ENCODE measurements around the gene SOD1. TPM values are rescaled to one million over a fixed set of nuclear protein-coding genes. Genes with fewer than 3 reads are reported as not detected.

SOD1 gene
- total and polyA plus RNA-seq, 2 donors (not counting 3 experiments of a cell fraction or from before 2014, with no cell fraction given) = 198 to 268 TPM

DNA sequence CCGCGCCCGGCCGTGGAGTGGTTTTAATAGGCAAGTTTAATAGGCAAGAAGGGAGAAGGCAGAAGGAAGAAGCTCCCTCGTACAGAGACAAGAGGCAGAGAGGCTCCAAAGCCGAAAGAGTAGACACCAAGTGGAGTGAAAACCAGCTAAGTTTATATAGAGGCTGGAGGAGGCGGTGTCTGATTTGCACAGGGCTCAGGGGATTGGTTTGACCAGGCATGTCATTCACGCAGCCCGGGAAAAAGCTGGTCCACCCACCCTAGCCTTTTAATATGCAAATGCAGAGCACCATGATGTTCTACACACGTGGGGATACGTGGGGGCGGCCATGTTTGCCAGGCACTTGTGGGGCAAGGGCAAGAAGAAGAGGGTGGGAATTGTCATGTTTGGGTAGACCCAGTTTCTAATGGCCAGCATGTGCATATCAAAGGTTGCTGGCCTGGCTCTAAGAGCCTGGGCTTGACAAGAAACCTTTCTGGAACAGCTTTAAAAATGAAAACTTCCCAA, 18.0 kb upstream of the SOD1 start:
- no peak overlapping the region for H3K4me3 ChIP-seq (replicated peaks in 1 of 3; ENCODE audit: insufficient read depth in 1 of 3, low read depth in 1 of 3, low read length in 3 of 3)

DNA sequence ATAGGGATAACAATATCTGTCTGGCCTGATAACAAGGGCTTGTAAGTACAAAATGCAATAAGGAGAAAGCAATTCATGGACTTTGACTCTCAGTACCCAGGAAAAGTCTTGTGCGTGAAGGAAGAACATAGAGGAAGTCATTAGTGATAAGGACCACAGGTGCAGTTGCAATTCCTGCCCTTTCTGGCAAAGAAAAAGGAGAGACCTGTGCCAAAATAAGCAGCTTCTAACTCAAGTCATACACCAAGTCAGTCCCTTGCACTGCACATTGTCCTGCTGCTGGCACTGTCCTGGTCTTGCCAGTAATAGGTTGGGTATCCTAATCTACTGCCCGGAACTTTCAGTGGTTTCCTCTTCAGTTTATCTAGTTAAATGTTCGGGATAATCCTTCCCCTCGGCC, 14.8 kb upstream of the SOD1 start:
- DNase-seq (ENCODE audit: low read depth, low spot score) (peak; percentile 64), FAIRE-seq (peak; percentile 80)
- no peaks in the 10 kb centered on the region for H4K20me1 ChIP-seq (replicated peaks; ENCODE audit: control insufficient read depth, extremely low read depth, insufficient read depth, low read length)
- peaks cover 7% of the 10 kb centered on the region for H3K4me1 ChIP-seq (ENCODE audit: control insufficient read depth, extremely low read depth, insufficient read depth, low read length)
- ChIA-PET CTCF (no interaction called here), POLR2A (no interaction called here)
- no peak overlapping the region for H3K27ac ChIP-seq (ENCODE audit: insufficient read depth, low read depth, low read length)
- intact Hi-C loops (cut with micrococcal nuclease) = no loop called here
- TF ChIP-seq JUN (IDR thresholded peaks at IDR 0.05; ENCODE audit: borderline replicate concordance, insufficient read depth, insufficient read length, low read depth) (no peak), POLR2AphosphoS5 (IDR thresholded peaks at IDR 0.05; ENCODE audit: insufficient read depth, low read depth, low read length) (no peak), POLR2A (IDR thresholded peaks at IDR 0.05; ENCODE audit: low read depth, low read length) (no peak), MYC (IDR thresholded peaks at IDR 0.05; ENCODE audit: low read depth, low read length) (no peak), GATA2 (IDR thresholded peaks at IDR 0.05; ENCODE audit: insufficient read depth, insufficient read length, low read depth, low read length) (no peak), EZH2 (IDR thresholded peaks at IDR 0.05; ENCODE audit: borderline replicate concordance, low read depth, low read length, severe bottlenecking) (no peak), FOS (IDR thresholded peaks at IDR 0.05; ENCODE audit: borderline replicate concordance, insufficient read depth, low read length) (no peak)
- TF ChIP-seq, protein P1, sequence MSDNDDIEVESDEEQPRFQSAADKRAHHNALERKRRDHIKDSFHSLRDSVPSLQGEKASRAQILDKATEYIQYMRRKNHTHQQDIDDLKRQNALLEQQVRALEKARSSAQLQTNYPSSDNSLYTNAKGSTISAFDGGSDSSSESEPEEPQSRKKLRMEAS (IDR thresholded peaks at IDR 0.05; ENCODE audit: insufficient read depth, insufficient read length) = no peak
- TF ChIP-seq, protein P2, sequence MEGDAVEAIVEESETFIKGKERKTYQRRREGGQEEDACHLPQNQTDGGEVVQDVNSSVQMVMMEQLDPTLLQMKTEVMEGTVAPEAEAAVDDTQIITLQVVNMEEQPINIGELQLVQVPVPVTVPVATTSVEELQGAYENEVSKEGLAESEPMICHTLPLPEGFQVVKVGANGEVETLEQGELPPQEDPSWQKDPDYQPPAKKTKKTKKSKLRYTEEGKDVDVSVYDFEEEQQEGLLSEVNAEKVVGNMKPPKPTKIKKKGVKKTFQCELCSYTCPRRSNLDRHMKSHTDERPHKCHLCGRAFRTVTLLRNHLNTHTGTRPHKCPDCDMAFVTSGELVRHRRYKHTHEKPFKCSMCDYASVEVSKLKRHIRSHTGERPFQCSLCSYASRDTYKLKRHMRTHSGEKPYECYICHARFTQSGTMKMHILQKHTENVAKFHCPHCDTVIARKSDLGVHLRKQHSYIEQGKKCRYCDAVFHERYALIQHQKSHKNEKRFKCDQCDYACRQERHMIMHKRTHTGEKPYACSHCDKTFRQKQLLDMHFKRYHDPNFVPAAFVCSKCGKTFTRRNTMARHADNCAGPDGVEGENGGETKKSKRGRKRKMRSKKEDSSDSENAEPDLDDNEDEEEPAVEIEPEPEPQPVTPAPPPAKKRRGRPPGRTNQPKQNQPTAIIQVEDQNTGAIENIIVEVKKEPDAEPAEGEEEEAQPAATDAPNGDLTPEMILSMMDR (IDR thresholded peaks at IDR 0.05; ENCODE audit: extremely low read depth in 1 of 2, insufficient read depth in 1 of 2, low read depth in 1 of 2, low read length in 2 of 2) = no peak
- H3K9me1 ChIP-seq (replicated peaks; ENCODE audit: control insufficient read depth, extremely low read depth, insufficient read depth, low read length) = no peaks in the 10 kb centered on the region
- H3K36me3 ChIP-seq (ENCODE audit: control insufficient read depth in 2 of 2, extremely low read depth in 1 of 2, insufficient read depth in 2 of 2, low read length in 2 of 2) = no peaks in the 10 kb centered on the region
- dilution Hi-C loops (cut with MboI; ENCODE audit: extremely low pct_ligation_motif_present, low sequenced_read_pairs) = no loop called here
- no peak overlapping the region for H2AFZ ChIP-seq (ENCODE audit: low read depth, low read length)
- no peaks in the 10 kb centered on the region for H3K9me3 ChIP-seq (replicated peaks; ENCODE audit: control insufficient read depth, insufficient read depth, low read length)
- no peak overlapping the region for H3K4me3 ChIP-seq (replicated peaks in 1 of 3; ENCODE audit: insufficient read depth in 1 of 3, low read depth in 1 of 3, low read length in 3 of 3)
- BruUV-seq (replicated peaks) = no TSS peak
- no peaks in the 10 kb centered on the region for H3K79me2 ChIP-seq (ENCODE audit: control insufficient read depth, insufficient read depth, low read length)
- H3K9ac ChIP-seq (replicated peaks; ENCODE audit: extremely low read depth, insufficient read depth, low read length) = no peak overlapping the region
- H3K4me2 ChIP-seq (ENCODE audit: insufficient read depth, low read length) = peak overlapping the region; percentile 3
- H3K27me3 ChIP-seq (ENCODE audit: control insufficient read depth in 2 of 2, insufficient read depth in 2 of 2, low read length in 2 of 2) = peaks cover 0 to 7% of the 10 kb centered on the region in 2 experiments

More for the DNA sequence above, 18.0 kb upstream of the SOD1 start:
- Histone ChIP-seq H3K4me2 (ENCODE audit: insufficient read depth, low read length) (no peak overlapping the region), H3K27ac (ENCODE audit: insufficient read depth, low read depth, low read length) (no peak overlapping the region), H3K27me3 (ENCODE audit: control insufficient read depth in 2 of 2, insufficient read depth in 2 of 2, low read length in 2 of 2) (peaks cover 0 to 4% of the 10 kb centered on the region in 2 experiments), H3K79me2 (ENCODE audit: control insufficient read depth, insufficient read depth, low read length) (no peaks in the 10 kb centered on the region), H3K9me3 (replicated peaks; ENCODE audit: control insufficient read depth, insufficient read depth, low read length) (no peaks in the 10 kb centered on the region), H3K9me1 (replicated peaks; ENCODE audit: control insufficient read depth, extremely low read depth, insufficient read depth, low read length) (no peaks in the 10 kb centered on the region), H4K20me1 (replicated peaks; ENCODE audit: control insufficient read depth, extremely low read depth, insufficient read depth, low read length) (no peaks in the 10 kb centered on the region), H3K4me1 (ENCODE audit: control insufficient read depth, extremely low read depth, insufficient read depth, low read length) (peaks cover 7% of the 10 kb centered on the region), H2AFZ (ENCODE audit: low read depth, low read length) (no peak overlapping the region), H3K36me3 (ENCODE audit: control insufficient read depth in 2 of 2, extremely low read depth in 1 of 2, insufficient read depth in 2 of 2, low read length in 2 of 2) (no peaks in the 10 kb centered on the region), H3K9ac (replicated peaks; ENCODE audit: extremely low read depth, insufficient read depth, low read length) (no peak overlapping the region)
- POLR2A ChIA-PET = no interaction called here
- intact Hi-C loops (cut with micrococcal nuclease) (no loop called here), dilution Hi-C loops (cut with MboI; ENCODE audit: extremely low pct_ligation_motif_present, low sequenced_read_pairs) (no loop called here)
- BruUV-seq (replicated peaks) = no TSS peak
- FAIRE-seq (no peak), DNase-seq (ENCODE audit: low read depth, low spot score) (no peak)
- CTCF ChIA-PET = no interaction called here
- TF ChIP-seq MYC (IDR thresholded peaks at IDR 0.05; ENCODE audit: low read depth, low read length) (no peak), POLR2AphosphoS5 (IDR thresholded peaks at IDR 0.05; ENCODE audit: insufficient read depth, low read depth, low read length) (no peak)
- TF ChIP-seq, protein P2 (IDR thresholded peaks at IDR 0.05; ENCODE audit: extremely low read depth in 1 of 2, insufficient read depth in 1 of 2, low read depth in 1 of 2, low read length in 2 of 2) = no peak

Measured in endothelial cell of umbilical vein (primary cell).